ENCODE measurements around the gene TMEM196.

The TMEM196 gene

DNA sequence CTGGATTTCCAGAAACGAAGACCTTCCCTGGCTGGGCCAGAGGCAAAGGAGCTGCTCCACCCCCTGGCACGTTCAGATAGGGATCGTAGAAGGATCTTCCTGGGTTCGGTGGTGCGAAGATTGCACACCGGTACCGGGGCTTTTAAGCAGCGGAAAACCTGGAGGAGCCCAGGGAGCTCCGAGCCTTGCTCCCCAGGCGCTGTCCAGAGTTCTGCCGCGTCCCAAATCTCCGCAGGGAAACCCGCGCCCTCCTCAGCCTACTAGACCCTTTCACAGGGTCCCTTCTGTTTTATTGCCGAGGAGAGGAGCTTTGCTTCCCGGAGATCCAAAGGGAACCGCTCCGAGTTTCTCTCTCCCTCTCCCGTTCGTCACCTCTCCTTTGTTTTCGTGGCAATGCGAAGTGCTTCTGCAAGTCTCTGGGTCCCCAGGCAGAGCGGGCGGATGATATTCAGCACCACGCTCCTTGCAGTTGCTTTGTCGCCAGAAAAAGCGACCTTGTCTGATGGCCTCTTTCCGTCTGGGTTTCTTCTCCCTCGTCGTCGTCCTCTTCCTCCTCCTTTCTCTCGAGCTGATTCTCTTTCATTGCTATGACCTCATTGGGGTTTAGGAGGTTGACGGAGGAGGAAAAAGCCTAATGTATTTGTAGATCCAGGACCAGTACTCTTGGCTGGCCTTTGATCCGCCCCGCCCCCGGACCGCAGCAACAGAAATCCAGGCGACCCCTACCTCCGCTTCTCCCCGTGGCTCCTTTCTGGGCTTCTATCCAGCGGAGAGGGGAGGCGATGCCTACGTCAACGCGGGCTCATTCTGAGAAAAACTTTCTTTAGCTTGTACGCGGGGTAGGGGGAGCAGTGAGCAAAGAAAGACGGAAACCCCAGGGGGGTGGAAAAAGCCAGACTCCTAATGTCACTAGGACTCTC is at the start of gene TMEM196:
Gene TMEM196 (minus strand): TSS at position 777 of the 920 bp plus-strand sequence. CDS start 921 bp downstream, outside the sequence.
- peak within 1 kb of the TSS; percentile 32; the same call in 1 of the 2 replicates for H3K4me3 ChIP-seq (ENCODE audit: low read length)
- peaks cover 2% of the 10 kb centered on the region; the same call in 1 of the 2 replicates for H3K4me1 ChIP-seq (ENCODE audit: control insufficient read depth, insufficient read depth, low read length)
- no peaks in the 10 kb centered on the region for H3K36me3 ChIP-seq (ENCODE audit: control insufficient read depth, insufficient read depth, low read length)
- no peak for DNase-seq (ENCODE audit: low read depth, low spot score)
- no peaks in the 10 kb centered on the region for H3K9me3 ChIP-seq (ENCODE audit: control insufficient read depth, insufficient read depth, low read length)
- peaks cover 4% of the 10 kb centered on the region; the same call in 1 of the 2 replicates for H3K27me3 ChIP-seq (ENCODE audit: control insufficient read depth, insufficient read depth, low read length)
- no CpG with 5 or more reads among the region's 49 CpGs for WGBS (ENCODE audit: insufficient coverage, insufficient read length)
- no peak within 1 kb of the TSS for H3K27ac ChIP-seq (ENCODE audit: low read length)

DNA sequence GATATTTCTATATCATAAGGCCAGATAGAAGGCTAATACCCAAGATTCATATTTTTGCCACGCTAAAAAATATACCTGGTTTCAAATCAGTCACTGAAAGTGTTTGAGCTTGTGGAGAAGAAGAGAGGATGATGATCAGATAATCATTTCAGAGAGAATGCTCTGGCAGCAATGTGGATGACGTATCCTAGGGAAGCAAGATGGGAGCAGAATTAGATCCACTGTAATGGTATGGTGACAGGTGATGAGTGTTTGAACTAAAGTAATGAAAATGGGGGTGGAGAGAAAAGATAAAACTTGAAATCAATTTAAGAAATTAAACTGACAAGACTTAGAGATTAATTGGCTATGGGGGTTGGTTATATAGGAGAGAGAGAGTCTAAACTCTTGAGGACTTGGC is 42.7 kb upstream of the TMEM196 start:
- Histone ChIP-seq H3K4me3 (ENCODE audit: low read length) (no peak overlapping the region), H3K4me1 (ENCODE audit: control insufficient read depth, insufficient read depth, low read length) (no peaks in the 10 kb centered on the region), H3K9me3 (ENCODE audit: control insufficient read depth, insufficient read depth, low read length) (no peaks in the 10 kb centered on the region), H3K27ac (ENCODE audit: low read length) (no peak overlapping the region), H3K27me3 (ENCODE audit: control insufficient read depth, insufficient read depth, low read length) (no peaks in the 10 kb centered on the region), H3K36me3 (ENCODE audit: control insufficient read depth, insufficient read depth, low read length) (no peaks in the 10 kb centered on the region)
- DNase-seq (ENCODE audit: low read depth, low spot score): no peak
- WGBS (ENCODE audit: insufficient coverage, insufficient read length): no CpG with 5 or more reads among the region's 2 CpGs

DNA sequence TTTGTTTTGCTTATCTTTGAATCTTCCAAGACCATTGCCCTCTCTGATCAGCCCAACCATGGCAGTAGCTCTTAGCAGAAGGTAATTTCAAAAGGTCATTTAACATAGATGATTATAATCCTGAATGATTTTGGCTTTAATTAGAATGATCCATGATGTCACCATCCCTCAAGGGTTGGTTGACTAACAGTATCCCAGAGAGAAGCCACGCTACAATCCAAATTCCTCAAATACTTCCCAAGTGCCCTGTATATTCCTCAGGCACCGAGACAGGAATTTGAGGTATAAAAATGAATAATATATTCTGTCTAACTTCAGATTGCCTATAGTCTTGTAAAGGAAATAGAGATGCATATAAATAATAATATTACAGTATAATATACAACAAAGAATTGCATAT is 42.1 kb upstream of the TMEM196 start:
- no peaks in the 10 kb centered on the region for H3K4me1 ChIP-seq (ENCODE audit: control insufficient read depth, insufficient read depth, low read length)
- H3K4me3 ChIP-seq (ENCODE audit: low read length): no peak overlapping the region
- no peak for DNase-seq (ENCODE audit: low read depth, low spot score)
- WGBS (ENCODE audit: insufficient coverage, insufficient read length): no CpG with 5 or more reads among the region's 2 CpGs
- no peak overlapping the region for H3K27ac ChIP-seq (ENCODE audit: low read length)
- no peaks in the 10 kb centered on the region for H3K9me3 ChIP-seq (ENCODE audit: control insufficient read depth, insufficient read depth, low read length)
- H3K36me3 ChIP-seq (ENCODE audit: control insufficient read depth, insufficient read depth, low read length): no peaks in the 10 kb centered on the region
- no peaks in the 10 kb centered on the region for H3K27me3 ChIP-seq (ENCODE audit: control insufficient read depth, insufficient read depth, low read length)

DNA sequence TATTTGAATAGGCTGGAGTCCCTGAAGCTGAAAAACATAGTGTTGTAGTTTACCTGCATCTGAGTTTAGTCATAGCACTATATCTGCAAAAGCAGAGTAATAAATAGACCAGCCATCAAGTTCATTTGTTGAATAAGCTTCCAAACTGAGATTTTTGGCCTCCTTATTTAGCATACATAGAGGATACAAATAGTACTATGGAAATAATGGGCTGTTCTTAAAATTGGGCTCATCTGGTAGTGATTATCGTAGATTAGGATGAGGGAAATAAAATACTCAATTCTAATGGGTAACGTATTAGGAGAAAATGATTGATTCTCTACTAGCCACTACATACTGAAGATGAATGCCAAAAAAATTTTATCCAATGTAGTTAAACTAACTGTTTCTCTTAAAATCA is 41.4 kb upstream of the TMEM196 start:
- Histone ChIP-seq H3K27ac (ENCODE audit: low read length) (no peak overlapping the region), H3K4me3 (ENCODE audit: low read length) (no peak overlapping the region), H3K4me1 (ENCODE audit: control insufficient read depth, insufficient read depth, low read length) (no peaks in the 10 kb centered on the region), H3K36me3 (ENCODE audit: control insufficient read depth, insufficient read depth, low read length) (no peaks in the 10 kb centered on the region), H3K9me3 (ENCODE audit: control insufficient read depth, insufficient read depth, low read length) (no peaks in the 10 kb centered on the region), H3K27me3 (ENCODE audit: control insufficient read depth, insufficient read depth, low read length) (no peaks in the 10 kb centered on the region)
- DNase-seq (ENCODE audit: low read depth, low spot score): no peak
- WGBS (ENCODE audit: insufficient coverage, insufficient read length): 100% methylated on average over 1 of the region's 2 CpGs

DNA sequence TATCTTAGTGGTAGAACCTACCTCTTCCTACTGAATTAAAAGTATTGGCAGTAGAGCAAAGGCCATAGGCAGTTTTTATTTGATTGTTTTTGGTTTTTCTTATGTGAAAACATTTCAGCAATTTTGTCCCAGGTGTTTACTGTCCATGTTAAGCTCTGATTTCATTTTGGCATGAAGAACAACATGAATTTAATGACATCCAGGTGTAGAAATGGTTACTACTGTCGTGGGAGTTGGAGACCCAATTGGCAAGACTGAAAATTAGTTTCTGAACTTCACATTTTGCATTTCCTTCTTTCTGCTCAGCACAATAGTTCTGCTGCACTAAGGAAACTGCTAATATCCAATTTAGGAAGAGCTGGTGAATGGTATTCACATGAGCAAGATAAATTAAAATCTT is 38.0 kb upstream of the TMEM196 start:
- Histone ChIP-seq H3K27ac (ENCODE audit: low read length) (no peak overlapping the region), H3K36me3 (ENCODE audit: control insufficient read depth, insufficient read depth, low read length) (no peaks in the 10 kb centered on the region), H3K9me3 (ENCODE audit: control insufficient read depth, insufficient read depth, low read length) (no peaks in the 10 kb centered on the region), H3K4me3 (ENCODE audit: low read length) (no peak overlapping the region), H3K27me3 (ENCODE audit: control insufficient read depth, insufficient read depth, low read length) (no peaks in the 10 kb centered on the region), H3K4me1 (ENCODE audit: control insufficient read depth, insufficient read depth, low read length) (no peaks in the 10 kb centered on the region)
- no peak for DNase-seq (ENCODE audit: low read depth, low spot score)
- WGBS (ENCODE audit: insufficient coverage, insufficient read length): no CpG with 5 or more reads among the region's 1 CpG

DNA sequence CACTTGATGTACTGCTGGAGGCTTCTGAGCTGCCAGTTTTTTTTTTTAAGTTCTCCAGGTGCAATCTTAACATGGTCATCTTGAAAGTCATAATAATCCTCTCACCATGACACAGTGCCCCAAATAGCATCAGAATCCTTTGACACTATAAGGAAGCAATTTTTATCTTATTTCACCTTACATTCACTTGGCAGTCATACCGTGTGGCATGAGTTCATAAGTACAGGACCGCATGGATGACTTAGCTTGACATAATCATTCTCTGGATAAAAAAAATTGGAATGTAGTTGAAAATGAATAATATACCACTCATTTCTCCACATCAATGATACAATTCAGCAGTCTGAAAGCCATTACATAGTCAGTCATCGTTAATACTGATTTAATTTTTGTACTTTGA is 25.6 kb upstream of the TMEM196 start:
- no CpG with 5 or more reads among the region's 3 CpGs for WGBS (ENCODE audit: insufficient coverage, insufficient read length)

DNA sequence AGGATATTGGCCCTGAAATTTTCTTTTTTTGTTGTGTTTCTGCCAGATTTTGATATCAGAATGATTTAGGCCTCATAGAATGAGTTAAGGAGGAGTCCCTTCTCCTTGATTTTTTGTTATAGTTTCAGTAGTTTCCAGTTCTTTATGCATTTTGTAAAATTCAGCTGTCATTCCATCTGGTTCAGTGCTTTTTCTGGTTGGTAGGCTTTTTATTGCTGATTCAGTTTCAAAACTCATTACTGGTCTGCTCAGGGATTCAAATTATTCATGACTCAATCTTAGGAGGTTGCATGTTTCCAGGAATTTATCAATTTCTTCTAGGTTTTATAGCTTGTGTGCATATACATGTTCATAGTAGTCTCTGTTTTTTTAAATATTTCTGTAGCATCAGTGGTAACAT is 10.1 kb upstream of the TMEM196 start:
- no peaks in the 10 kb centered on the region for H3K9me3 ChIP-seq (ENCODE audit: control insufficient read depth, insufficient read depth, low read length)
- no peak overlapping the region for H3K4me3 ChIP-seq (ENCODE audit: low read length)
- DNase-seq (ENCODE audit: low read depth, low spot score): no peak
- no peak overlapping the region for H3K27ac ChIP-seq (ENCODE audit: low read length)
- no peaks in the 10 kb centered on the region for H3K27me3 ChIP-seq (ENCODE audit: control insufficient read depth, insufficient read depth, low read length)
- H3K4me1 ChIP-seq (ENCODE audit: control insufficient read depth, insufficient read depth, low read length): no peaks in the 10 kb centered on the region
- H3K36me3 ChIP-seq (ENCODE audit: control insufficient read depth, insufficient read depth, low read length): no peaks in the 10 kb centered on the region

More for the DNA sequence above, 25.6 kb upstream of the TMEM196 start:
- H3K27ac ChIP-seq (ENCODE audit: low read length): no peak overlapping the region
- H3K4me3 ChIP-seq (ENCODE audit: low read length): no peak overlapping the region
- no peak for DNase-seq (ENCODE audit: low read depth, low spot score)
- no peaks in the 10 kb centered on the region for H3K36me3 ChIP-seq (ENCODE audit: control insufficient read depth, insufficient read depth, low read length)
- H3K27me3 ChIP-seq (ENCODE audit: control insufficient read depth, insufficient read depth, low read length): no peaks in the 10 kb centered on the region
- H3K4me1 ChIP-seq (ENCODE audit: control insufficient read depth, insufficient read depth, low read length): no peaks in the 10 kb centered on the region
- no peaks in the 10 kb centered on the region for H3K9me3 ChIP-seq (ENCODE audit: control insufficient read depth, insufficient read depth, low read length)

DNA sequence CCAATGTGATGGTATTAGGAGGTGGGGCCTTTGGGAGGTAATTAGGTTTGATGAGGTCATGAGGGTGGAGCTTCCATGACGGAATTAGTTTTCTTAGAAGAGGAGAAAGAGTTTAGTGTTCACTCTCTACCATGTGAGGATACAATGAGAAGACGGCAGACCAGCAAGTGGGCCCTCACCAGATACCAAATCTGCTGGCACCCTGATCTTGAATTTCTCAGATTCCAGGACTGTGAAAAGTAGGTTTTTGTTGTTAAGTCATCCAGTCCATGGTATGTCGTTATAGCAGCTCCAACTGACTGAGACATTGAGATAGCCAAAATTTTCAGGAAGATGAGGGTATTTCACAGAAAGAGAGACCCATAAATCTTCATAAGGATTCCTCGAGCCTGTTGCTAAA is 3.6 kb upstream of the TMEM196 start:
- no peak overlapping the region for H3K4me3 ChIP-seq (ENCODE audit: low read length)
- H3K27ac ChIP-seq (ENCODE audit: low read length): no peak overlapping the region
- no peaks in the 10 kb centered on the region for H3K9me3 ChIP-seq (ENCODE audit: control insufficient read depth, insufficient read depth, low read length)
- WGBS (ENCODE audit: insufficient coverage, insufficient read length): no CpG with 5 or more reads among the region's 4 CpGs
- no peak for DNase-seq (ENCODE audit: low read depth, low spot score)
- peaks cover 2% of the 10 kb centered on the region; the same call in 1 of the 2 replicates for H3K4me1 ChIP-seq (ENCODE audit: control insufficient read depth, insufficient read depth, low read length)
- peaks cover 4% of the 10 kb centered on the region; the same call in 1 of the 2 replicates for H3K27me3 ChIP-seq (ENCODE audit: control insufficient read depth, insufficient read depth, low read length)
- H3K36me3 ChIP-seq (ENCODE audit: control insufficient read depth, insufficient read depth, low read length): no peaks in the 10 kb centered on the region

DNA sequence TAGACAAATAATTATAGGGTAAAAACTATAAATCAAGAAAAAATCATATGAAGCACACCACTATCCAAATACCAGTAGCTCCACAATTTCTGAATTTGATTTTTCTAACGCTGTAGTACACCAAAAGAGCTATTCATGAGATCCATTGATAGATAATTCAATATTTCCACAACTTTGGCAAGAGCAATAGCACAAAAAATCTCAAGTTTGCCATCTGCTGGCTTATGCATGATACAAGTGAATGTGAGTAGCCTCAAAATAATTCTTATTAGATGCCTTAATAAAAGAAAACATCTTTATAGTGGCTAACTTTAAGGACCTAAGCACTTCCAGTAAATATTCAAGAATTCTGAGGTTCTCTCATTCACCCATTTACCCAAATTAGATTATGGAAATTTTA is 2.2 kb upstream of the TMEM196 start:
- Histone ChIP-seq H3K27ac (ENCODE audit: low read length) (no peak overlapping the region), H3K4me3 (ENCODE audit: low read length) (no peak overlapping the region), H3K27me3 (ENCODE audit: control insufficient read depth, insufficient read depth, low read length) (peaks cover 4% of the 10 kb centered on the region; the same call in 1 of the 2 replicates), H3K36me3 (ENCODE audit: control insufficient read depth, insufficient read depth, low read length) (no peaks in the 10 kb centered on the region), H3K4me1 (ENCODE audit: control insufficient read depth, insufficient read depth, low read length) (peaks cover 2% of the 10 kb centered on the region; the same call in 1 of the 2 replicates), H3K9me3 (ENCODE audit: control insufficient read depth, insufficient read depth, low read length) (no peaks in the 10 kb centered on the region)
- DNase-seq (ENCODE audit: low read depth, low spot score): no peak
- no CpG with 5 or more reads among the region's 1 CpG for WGBS (ENCODE audit: insufficient coverage, insufficient read length)

DNA sequence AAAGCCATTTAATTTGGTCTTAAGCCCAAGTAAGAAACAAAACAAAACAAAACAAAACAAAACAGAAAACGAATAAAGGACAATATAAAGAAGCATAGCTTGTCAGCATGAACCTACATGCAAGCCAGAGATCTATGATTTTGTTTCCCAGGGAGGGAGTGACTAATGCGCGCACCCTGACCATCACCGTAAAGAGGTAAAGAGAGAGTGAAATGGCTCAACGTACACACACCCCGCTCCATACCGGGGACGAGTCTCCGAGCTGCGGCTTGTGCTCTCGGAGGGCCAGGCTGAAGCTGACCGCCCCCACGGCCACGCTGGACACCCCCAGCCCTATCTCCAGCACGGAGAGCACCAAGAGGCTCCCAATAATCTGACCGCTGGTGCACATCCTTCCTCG is 1.1 kb downstream of the TMEM196 start:
- Histone ChIP-seq H3K36me3 (ENCODE audit: control insufficient read depth, insufficient read depth, low read length) (no peaks in the 10 kb centered on the region), H3K27me3 (ENCODE audit: control insufficient read depth, insufficient read depth, low read length) (peaks cover 4% of the 10 kb centered on the region; the same call in 1 of the 2 replicates), H3K4me1 (ENCODE audit: control insufficient read depth, insufficient read depth, low read length) (peaks cover 2% of the 10 kb centered on the region; the same call in 1 of the 2 replicates), H3K4me3 (ENCODE audit: low read length) (peak overlapping the region; percentile 32; the same call in 1 of the 2 replicates), H3K9me3 (ENCODE audit: control insufficient read depth, insufficient read depth, low read length) (no peaks in the 10 kb centered on the region), H3K27ac (ENCODE audit: low read length) (no peak overlapping the region)
- no CpG with 5 or more reads among the region's 17 CpGs for WGBS (ENCODE audit: insufficient coverage, insufficient read length)
- DNase-seq (ENCODE audit: low read depth, low spot score): no peak
